Measurements from ENCODE around the gene ATP2A1.

DNA sequence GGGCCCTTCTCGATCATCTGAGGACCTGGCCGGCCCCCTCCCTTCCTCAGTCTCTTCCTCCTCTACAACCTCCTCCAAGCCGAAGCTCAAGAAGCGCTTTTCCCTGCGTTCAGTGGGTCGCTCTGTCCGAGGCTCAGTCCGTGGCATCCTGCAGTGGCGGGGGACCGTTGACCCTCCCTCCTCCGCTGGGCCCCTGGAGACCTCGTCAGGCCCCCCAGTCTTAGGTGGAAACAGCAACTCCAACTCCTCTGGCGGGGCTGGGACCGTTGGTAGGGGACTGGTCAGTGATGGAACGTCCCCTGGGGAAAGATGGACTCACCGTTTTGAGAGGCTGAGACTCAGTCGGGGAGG is 11.9 kb upstream of the ATP2A1 start:
- no peak for TF ChIP-seq EZH2 (IDR thresholded peaks at IDR 0.05; ENCODE audit: borderline replicate concordance, low read depth, low read length, severe bottlenecking)
- TF ChIP-seq, protein P1, sequence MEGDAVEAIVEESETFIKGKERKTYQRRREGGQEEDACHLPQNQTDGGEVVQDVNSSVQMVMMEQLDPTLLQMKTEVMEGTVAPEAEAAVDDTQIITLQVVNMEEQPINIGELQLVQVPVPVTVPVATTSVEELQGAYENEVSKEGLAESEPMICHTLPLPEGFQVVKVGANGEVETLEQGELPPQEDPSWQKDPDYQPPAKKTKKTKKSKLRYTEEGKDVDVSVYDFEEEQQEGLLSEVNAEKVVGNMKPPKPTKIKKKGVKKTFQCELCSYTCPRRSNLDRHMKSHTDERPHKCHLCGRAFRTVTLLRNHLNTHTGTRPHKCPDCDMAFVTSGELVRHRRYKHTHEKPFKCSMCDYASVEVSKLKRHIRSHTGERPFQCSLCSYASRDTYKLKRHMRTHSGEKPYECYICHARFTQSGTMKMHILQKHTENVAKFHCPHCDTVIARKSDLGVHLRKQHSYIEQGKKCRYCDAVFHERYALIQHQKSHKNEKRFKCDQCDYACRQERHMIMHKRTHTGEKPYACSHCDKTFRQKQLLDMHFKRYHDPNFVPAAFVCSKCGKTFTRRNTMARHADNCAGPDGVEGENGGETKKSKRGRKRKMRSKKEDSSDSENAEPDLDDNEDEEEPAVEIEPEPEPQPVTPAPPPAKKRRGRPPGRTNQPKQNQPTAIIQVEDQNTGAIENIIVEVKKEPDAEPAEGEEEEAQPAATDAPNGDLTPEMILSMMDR (IDR thresholded peaks at IDR 0.05; ENCODE audit: borderline replicate concordance, extremely low read depth, low read length, poor library complexity, severe bottlenecking): no peak
